Measurements from ENCODE around the gene SYNGR3.
A peak's percentile ranks its signal among the peaks of the same experiment; 100 is the strongest.

SYNGR3 gene

DNA sequence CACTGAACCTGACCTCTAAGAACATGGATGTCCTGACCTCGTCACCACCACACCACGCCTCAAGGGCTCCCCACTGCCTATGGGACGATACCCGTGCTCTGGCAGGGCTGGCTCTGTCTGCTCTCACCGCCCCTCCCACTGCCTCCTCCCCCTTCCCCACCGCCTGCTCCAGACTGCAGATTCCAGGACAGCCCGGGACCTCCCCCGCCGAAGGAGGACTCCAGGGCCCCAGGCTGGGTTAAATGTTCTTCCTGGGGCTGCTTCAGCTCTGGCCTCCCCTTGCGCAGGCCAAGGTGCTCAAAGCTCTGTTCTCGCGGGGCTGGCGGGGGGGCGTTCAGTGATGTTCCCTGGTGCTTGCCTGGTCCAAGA is 32.9 kb downstream of the SYNGR3 start:
- TF ChIP-seq, protein P1, sequence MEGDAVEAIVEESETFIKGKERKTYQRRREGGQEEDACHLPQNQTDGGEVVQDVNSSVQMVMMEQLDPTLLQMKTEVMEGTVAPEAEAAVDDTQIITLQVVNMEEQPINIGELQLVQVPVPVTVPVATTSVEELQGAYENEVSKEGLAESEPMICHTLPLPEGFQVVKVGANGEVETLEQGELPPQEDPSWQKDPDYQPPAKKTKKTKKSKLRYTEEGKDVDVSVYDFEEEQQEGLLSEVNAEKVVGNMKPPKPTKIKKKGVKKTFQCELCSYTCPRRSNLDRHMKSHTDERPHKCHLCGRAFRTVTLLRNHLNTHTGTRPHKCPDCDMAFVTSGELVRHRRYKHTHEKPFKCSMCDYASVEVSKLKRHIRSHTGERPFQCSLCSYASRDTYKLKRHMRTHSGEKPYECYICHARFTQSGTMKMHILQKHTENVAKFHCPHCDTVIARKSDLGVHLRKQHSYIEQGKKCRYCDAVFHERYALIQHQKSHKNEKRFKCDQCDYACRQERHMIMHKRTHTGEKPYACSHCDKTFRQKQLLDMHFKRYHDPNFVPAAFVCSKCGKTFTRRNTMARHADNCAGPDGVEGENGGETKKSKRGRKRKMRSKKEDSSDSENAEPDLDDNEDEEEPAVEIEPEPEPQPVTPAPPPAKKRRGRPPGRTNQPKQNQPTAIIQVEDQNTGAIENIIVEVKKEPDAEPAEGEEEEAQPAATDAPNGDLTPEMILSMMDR (conservative IDR thresholded peaks at IDR 0.05; ENCODE audit: control insufficient read depth, insufficient read depth, low read depth, low read length), result no peak
- DNase-seq (ENCODE audit: low read depth), result peak; percentile 41
- peak overlapping the region; percentile 35 for H3K4me3 ChIP-seq (ENCODE audit: control insufficient read depth, low read depth, low read length)

DNA sequence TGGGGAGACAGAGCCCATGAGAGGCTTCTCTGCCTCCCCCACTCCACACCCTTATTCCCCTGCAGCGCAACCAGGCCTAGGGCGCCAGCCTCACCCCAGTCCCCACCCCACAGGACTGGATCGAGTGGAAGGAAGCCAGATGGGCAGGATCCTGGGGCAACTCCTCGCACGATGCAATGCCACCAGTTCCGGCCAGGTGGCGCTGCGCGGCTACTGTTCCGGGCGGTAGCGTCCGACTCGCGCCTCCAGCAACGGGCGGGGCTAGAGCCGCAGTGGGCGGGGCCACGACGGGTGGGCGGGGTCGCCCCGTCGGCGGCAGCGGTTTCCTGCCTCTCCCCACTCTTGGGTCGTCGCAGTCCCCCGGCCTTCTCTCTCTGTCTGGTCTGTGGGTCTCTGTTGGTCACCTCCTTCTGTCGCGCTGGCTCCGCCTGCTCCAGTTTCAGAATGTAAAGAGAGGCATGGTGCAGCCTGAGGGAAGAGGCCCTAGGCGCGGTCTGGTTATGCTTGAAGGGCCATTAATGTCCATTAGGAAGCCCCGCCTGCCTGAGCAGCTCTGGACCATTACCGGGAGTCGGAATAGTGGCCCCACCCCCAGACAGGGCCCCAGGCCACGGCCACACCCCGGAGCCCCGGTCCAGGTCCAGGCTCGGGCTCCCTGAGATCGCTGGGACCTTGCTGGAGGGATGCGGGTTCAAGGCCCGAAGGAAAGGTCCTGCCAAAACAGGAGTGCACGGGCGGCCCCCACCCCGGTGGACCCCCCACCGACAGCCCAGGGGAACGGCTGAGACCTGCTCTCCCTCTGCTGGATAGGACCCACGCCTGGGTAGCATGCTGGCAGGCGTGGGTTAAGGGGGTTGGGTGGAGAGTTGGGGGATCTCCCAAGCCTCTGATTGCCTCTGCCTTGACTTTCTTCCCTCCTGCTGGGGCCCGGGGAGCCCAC is 33.6 kb downstream of the SYNGR3 start:
- peak overlapping the region; percentile 35 for H3K4me3 ChIP-seq (ENCODE audit: control insufficient read depth, low read depth, low read length)
- DNase-seq (ENCODE audit: low read depth), result peak; percentile 80
- TF ChIP-seq, protein P1 (conservative IDR thresholded peaks at IDR 0.05; ENCODE audit: control insufficient read depth, insufficient read depth, low read depth, low read length), result peak; percentile 74

DNA sequence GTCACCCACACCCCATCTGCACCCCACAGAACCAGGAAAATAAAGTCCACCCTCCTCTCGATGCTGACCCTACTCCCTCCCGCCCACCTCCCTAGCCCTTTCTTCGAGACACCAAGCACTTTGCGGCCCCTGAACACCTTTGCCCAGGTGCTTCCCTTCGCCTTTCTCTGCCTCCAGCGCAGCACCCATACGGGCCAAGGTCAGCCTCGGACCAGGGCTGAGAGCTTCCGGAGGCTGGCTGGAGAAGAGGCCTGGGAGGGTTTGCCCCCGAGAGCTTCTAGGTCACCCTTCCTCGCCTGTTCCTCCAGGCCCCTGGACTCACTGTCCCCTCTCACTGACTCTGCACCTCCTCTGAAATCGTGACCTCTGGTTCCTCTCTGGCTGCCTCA is 34.3 kb downstream of the SYNGR3 start:
- TF ChIP-seq, protein P1 (conservative IDR thresholded peaks at IDR 0.05; ENCODE audit: control insufficient read depth, insufficient read depth, low read depth, low read length), result no peak
- H3K4me3 ChIP-seq (ENCODE audit: control insufficient read depth, low read depth, low read length), result no peak overlapping the region
- no peak for DNase-seq (ENCODE audit: low read depth)

DNA sequence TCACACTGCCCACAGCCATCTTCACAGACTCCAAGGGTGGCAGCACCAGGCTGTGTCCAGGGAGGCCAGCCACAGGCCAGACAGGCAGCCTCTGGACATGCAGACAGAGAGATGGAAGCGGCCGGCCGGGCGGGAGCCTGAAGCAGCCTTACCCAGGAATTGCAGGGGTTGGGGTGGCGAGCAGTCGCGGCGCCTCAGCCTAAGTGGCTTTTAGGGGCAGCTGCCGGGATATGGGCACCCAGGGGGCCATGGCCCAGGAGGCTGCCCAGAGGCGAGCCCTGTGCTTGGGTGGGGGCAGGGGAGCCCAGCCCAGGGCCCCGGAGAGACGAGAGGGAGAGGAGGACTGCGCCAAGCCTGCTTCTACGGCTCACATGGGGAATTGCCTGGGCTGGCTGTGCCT is 35.5 kb downstream of the SYNGR3 start:
- no peak overlapping the region for H3K4me3 ChIP-seq (ENCODE audit: control insufficient read depth, low read depth, low read length)
- TF ChIP-seq, protein P1 (conservative IDR thresholded peaks at IDR 0.05; ENCODE audit: control insufficient read depth, insufficient read depth, low read depth, low read length), result no peak

DNA sequence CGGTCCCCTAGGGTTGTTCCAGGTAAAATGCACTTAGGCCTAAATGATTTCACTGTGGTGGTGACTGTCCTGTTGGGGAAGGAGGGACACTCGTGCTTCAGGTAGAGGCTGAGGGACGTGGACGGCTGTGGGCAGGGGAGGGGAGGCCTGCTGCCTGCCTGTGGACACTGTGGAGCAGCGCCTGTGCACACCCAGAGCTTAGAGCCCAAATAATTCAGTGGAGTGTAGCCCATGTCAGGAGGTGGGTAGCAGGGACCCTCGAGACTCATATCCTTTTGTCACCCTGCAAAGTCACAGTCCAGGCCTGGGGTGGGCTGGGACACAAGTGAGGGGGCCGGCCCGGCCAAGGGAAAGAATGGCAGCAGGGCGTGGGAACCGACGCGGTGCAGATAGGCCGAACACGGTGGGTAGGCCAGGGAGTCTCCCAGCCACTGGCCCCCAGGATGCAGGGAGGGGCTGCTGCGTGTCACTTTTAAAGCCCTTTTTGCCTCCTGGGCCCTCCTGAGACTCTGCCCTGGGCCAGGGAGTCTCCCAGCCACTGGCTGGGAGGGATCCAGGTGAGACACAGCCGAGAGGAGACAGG is 36.2 kb downstream of the SYNGR3 start:
- H3K4me3 ChIP-seq (ENCODE audit: control insufficient read depth, low read depth, low read length), result no peak overlapping the region
- TF ChIP-seq, protein P1 (conservative IDR thresholded peaks at IDR 0.05; ENCODE audit: control insufficient read depth, insufficient read depth, low read depth, low read length), result no peak

More for the DNA sequence above, 35.5 kb downstream of the SYNGR3 start:
- DNase-seq (ENCODE audit: low read depth), result no peak

DNA sequence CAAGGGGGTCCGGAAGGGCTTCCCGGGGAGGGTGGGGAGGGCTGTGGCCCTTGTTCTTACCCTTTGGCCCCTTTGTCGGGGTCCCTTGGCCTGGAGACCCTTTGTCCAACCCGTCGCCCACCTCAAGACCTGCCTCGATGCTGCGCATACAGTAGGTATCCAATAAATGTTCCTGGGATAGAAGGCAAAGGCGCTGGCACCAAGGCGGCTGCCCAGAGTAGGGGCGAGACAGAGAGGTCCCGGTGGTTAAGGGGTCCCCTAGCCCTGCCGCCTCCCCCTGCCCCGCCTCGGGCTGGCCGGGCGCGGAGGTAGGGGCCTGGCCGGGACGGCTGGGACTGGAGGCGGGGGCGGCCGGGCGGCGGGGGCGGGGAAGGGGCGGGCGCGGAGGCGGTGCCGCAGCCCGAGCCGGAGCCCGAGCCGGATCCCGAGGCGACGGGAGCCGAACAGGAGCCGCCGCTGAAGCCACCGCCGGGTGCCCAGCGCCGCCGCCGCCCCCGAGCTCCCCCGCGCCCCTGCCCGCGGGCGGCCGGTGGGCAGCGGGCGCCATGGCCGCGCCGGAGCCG is 36.8 kb downstream of the SYNGR3 start, which contains the start of gene NHERF2:
TSS of gene NHERF2 (plus strand) at position 442 of the 563 bp plus-strand sequence. CDS start at position 546, 104 bp downstream.
- peak within 1 kb of the TSS; percentile 36 for H3K4me3 ChIP-seq (ENCODE audit: control insufficient read depth, low read depth, low read length)
- TF ChIP-seq, protein P1 (conservative IDR thresholded peaks at IDR 0.05; ENCODE audit: control insufficient read depth, insufficient read depth, low read depth, low read length), result no peak
- no peak for DNase-seq (ENCODE audit: low read depth)

More for the DNA sequence above, 36.2 kb downstream of the SYNGR3 start:
- no peak for DNase-seq (ENCODE audit: low read depth)

Measured in fibroblast of mammary gland (primary cell).